DMS114 treated with DMSO at 0.1 percent for 48 hours (cell line): ENCODE data around the gene OR51F2.
"Not testable (repeated sequence)": the region's sequence is repeated elsewhere in the genome, so short reads cannot be mapped to it uniquely, and the experiment has no call there.

ENCODE experiments used
- DNase-seq: peaks from one replicate; lab custom pipeline; 2025; ENCODE audit not compliant: unreplicated experiment; lab: John Stamatoyannopoulos, UW

OR51F2 gene

GRCh38 chr11:4821021-4821420 lies at the start of gene OR51F2:
Gene OR51F2, plus strand, starts transcription at chr11:4821321. Its CDS starts 101 bp downstream, at chr11:4821422.
- no peak for DNase-seq

- DNase-seq, result no peak
These were observed 38.7 kb upstream of the OR51F2 start for GRCh38 chr11:4782454-4782853.

- DNase-seq, result no peak
These were observed 23.9 kb upstream of the OR51F2 start for GRCh38 chr11:4797206-4797605.

- DNase-seq, result no peak
These were observed 22.5 kb upstream of the OR51F2 start for GRCh38 chr11:4798427-4799183.

GRCh38 chr11:4801316-4801715 lies 19.8 kb upstream of the OR51F2 start:
- not testable (repeated sequence) for DNase-seq

- no peak for DNase-seq
These were observed 16.8 kb upstream of the OR51F2 start, which contains the start of gene OR52R1 for GRCh38 chr11:4804280-4804679. Gene OR52R1, minus strand, starts transcription at chr11:4804380. Its CDS starts 0 bp downstream, at chr11:4804380.

- no peak for DNase-seq
These were observed 12.6 kb upstream of the OR51F2 start for GRCh38 chr11:4808476-4808875.

GRCh38 chr11:4809246-4809645 lies 11.9 kb upstream of the OR51F2 start:
- DNase-seq, result no peak

GRCh38 chr11:4825132-4825531 lies 4.0 kb downstream of the OR51F2 start:
- no peak for DNase-seq

- no peak for DNase-seq
These were observed 5.3 kb downstream of the OR51F2 start for GRCh38 chr11:4826425-4826824.

GRCh38 chr11:4830346-4830745 lies 9.2 kb downstream of the OR51F2 start:
- no peak for DNase-seq

- no peak for DNase-seq
These were observed 9.8 kb downstream of the OR51F2 start for GRCh38 chr11:4830909-4831308.

GRCh38 chr11:4839851-4840549 lies 18.9 kb downstream of the OR51F2 start:
- DNase-seq, result no peak

- DNase-seq, result no peak
These were observed 27.9 kb downstream of the OR51F2 start, which contains the start of gene OR51S1 for GRCh38 chr11:4848908-4849532. Gene OR51S1, minus strand, starts transcription at chr11:4849208. Its CDS starts 0 bp downstream, at chr11:4849208.

GRCh38 chr11:4851033-4851432 lies 29.9 kb downstream of the OR51F2 start:
- DNase-seq, result no peak

GRCh38 chr11:4854286-4854685 lies 33.2 kb downstream of the OR51F2 start:
- not testable (repeated sequence) for DNase-seq

GRCh38 chr11:4862447-4863236 lies 41.5 kb downstream of the OR51F2 start:
- no peak for DNase-seq

- DNase-seq, result no peak
These were observed 42.8 kb downstream of the OR51F2 start for GRCh38 chr11:4863876-4864275.

- no peak for DNase-seq
These were observed 44.7 kb downstream of the OR51F2 start for GRCh38 chr11:4865855-4866254.
